ENCODE measurements around the gene NIN.

NIN gene

GRCh38 chr14:50679674-50680073 is 151.3 kb downstream of the NIN start:
- H3K4me3 ChIP-seq (ENCODE audit: low read length) = no peak overlapping the region
- TF ChIP-seq ZNF274 (IDR thresholded peaks at IDR 0.05; ENCODE audit: low read depth, low read length) = no peak

DNA sequence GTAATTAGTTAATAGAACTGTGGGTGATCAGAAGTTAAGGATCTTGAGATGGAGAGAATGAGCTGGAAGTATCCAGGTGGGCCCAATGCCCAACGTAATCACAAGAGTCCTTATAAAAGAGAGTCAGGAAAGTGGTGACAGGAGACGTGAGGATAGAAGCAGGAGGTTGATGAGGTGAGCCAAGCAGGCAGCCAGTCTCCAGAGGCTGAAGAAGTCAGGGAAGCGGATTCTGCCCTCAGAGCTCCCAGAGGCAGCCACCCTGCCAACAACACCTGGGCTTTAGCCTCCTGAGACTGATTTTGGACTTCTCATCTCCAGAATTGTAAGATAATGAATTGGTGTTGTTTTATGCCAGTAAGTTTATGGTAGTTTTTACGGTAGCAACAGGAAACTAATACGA is 152.8 kb downstream of the NIN start:
- TF ChIP-seq ZNF274 (IDR thresholded peaks at IDR 0.05; ENCODE audit: low read depth, low read length) = no peak
- H3K4me3 ChIP-seq (ENCODE audit: low read length) = no peak overlapping the region

- H3K4me3 ChIP-seq (ENCODE audit: low read length) = no peak overlapping the region; the same call in 1 of the 2 replicates
Observed at GRCh38 chr14:50677527-50678063, 153.4 kb downstream of the NIN start.

DNA sequence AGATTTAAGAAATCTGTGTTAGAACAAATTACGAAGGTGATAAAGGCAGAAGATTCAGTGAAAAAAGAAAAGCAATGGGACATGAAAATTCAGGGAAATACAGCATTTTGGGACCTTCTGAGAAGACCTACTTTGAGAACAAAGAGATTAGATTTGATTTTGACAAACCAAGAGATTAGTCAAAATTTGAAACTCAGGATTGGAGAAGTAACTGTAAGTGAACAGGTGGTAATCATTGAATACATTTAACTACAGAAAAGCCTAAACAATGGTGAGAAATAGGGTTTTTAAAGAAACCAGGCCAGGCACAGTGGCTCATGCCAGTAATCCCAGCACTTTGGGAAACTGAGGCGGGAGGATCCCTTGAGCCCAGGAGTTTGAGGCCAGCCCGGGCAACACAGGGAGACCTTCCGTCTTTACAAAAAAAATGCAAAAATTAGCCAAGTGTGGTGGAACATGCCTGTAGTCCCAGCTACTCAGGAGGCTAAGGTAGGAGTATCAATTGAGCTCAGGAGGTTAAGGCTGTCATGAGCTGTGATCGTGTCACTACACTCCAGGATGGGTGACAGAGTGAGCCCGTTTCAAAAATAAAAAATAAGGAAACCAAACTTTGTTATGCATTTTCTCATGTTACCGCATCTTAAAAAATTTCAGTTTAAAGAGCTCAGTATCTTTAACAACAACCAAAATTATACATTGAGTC is 154.0 kb downstream of the NIN start:
- TF ChIP-seq ZNF274 (IDR thresholded peaks at IDR 0.05; ENCODE audit: low read depth, low read length) = no peak
- H3K4me3 ChIP-seq (ENCODE audit: low read length) = no peak overlapping the region; the same call in 1 of the 2 replicates

More at GRCh38 chr14:50677527-50678063, 153.4 kb downstream of the NIN start:
- TF ChIP-seq ZNF274 (IDR thresholded peaks at IDR 0.05; ENCODE audit: low read depth, low read length) = no peak

- no peak overlapping the region for H3K4me3 ChIP-seq (ENCODE audit: low read length)
- no peak for TF ChIP-seq ZNF274 (IDR thresholded peaks at IDR 0.05; ENCODE audit: low read depth, low read length)
Observed at GRCh38 chr14:50675597-50675996, 155.4 kb downstream of the NIN start.

- TF ChIP-seq ZNF274 (IDR thresholded peaks at IDR 0.05; ENCODE audit: low read depth, low read length) = no peak
- no peak overlapping the region for H3K4me3 ChIP-seq (ENCODE audit: low read length)
Observed at GRCh38 chr14:50670866-50671256, 160.1 kb downstream of the NIN start.

DNA sequence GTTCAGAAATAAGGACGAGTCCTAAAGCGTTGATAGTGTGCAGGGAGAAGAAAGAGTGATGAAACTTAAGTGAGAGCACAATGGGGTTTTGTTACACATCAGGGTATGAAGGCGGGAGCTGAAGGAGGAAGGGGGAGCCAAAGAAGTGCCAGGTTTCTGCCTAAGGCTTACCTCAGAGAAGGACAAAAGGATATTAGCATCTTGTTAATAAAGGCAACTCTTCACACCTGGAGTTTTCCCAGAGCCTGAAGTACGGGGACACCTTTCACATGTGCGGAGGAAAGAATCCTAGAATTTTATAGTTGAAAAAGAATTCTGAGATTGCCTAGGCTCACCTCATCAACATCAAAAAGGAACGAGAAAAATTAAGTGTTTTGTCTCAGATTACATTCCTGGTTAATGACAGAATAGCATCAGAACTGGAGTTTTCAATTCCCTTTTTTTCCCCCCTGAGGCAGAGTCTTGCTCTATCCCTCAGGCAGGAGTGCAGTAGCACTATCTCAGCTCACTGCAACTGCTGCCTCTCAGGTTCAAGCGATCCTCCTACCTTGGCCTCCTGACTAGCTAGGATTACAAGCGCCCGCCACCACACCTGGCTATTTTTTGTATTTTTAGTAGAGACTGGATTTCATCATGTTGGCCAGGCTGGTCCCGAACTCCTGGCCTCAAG is 160.6 kb downstream of the NIN start:
- H3K4me3 ChIP-seq (ENCODE audit: low read length) = no peak overlapping the region
- no peak for TF ChIP-seq ZNF274 (IDR thresholded peaks at IDR 0.05; ENCODE audit: low read depth, low read length)

Data from GM08714 (cell line).